HCT116 (cell line): ENCODE measurements around the gene NASP. TPM values are rescaled to one million over a fixed set of nuclear protein-coding genes. Genes with fewer than 3 reads are reported as not detected.

Experiments used
- ATAC-seq: fragments of 200-7000 bp; cut with Tn5 transposase; 2 replicates; pipeline ENCODE4 v1.9.1; 2020; ENCODE audit warnings: mild to moderate bottlenecking, moderate library complexity
- BruUV-seq: library from RNA; stranded (reverse); fragments of 400-500 nt; replicated peaks from 2 replicates; lab custom pipeline; 2021; lab: Mats Ljungman, UMichigan
- CTCF ChIA-PET: fragments of 300-600 bp; sonication (Branson Sonifier 250); formaldehyde crosslinking; loops from one replicate; lab custom pipeline; 2021; ENCODE audit warnings: antibody characterized with exemption; lab: Charles Lee
- POLR2A ChIA-PET: fragments of 300-600, 350-600 bp; sonication (Branson Sonifier 250); formaldehyde crosslinking; loops from one replicate; lab custom pipeline; 2021; ENCODE audit warnings: antibody characterized with exemption; lab: Charles Lee
- RAD21 ChIA-PET, 2 experiments: fragments of 300-600 bp; sonication (Branson Sonifier 250); formaldehyde crosslinking; loops; one replicate each; lab custom pipeline; 2023; ENCODE audit warnings: low total read pairs in 2 of 2; ENCODE audit not compliant: uncharacterized antibody in 2 of 2, unreplicated experiment in 2 of 2, low non-redundant PET in 1 of 2; lab: Charles Lee
- DNase-seq: peaks from one replicate; pipeline ENCODE4 v3.0.0-alpha.2; 2010; ENCODE audit warnings: low read depth, low spot score
- H2AFZ ChIP-seq: fragments of 200-600 bp; shearing (Covaris generic), sonication (generic); 2 replicates; pipeline ENCODE4 v1.6.1; 2017; ENCODE audit warnings: low read depth, mixed run types, mixed read lengths, antibody characterized with exemption, low read length; ENCODE audit not compliant: poor library complexity, severe bottlenecking
- H3K27ac ChIP-seq: 2 replicates; pipeline ENCODE4 v1.5.1; 2012; ENCODE audit warnings: low read depth, low read length
- H3K27me3 ChIP-seq: fragments of 200-600 bp; sonication (generic); 2 replicates; pipeline ENCODE4 v1.6.1; 2016; ENCODE audit warnings: mixed run types, low read length, mixed read lengths; ENCODE audit not compliant: insufficient read depth
- H3K36me3 ChIP-seq, 2 experiments: fragments of 200-500 bp in 1 of 2; fragments of 200-600 bp in 1 of 2; sonication (Bioruptor generic) in 1 of 2; sonication (generic) in 1 of 2; 2 replicates each; pipeline versions ENCODE4 v1.5.1 to v1.6.1; 2014 to 2016; ENCODE audit warnings: low read length in 2 of 2, inconsistent platforms in 1 of 2, mixed read lengths in 1 of 2, mixed run types in 1 of 2; ENCODE audit not compliant: insufficient read depth in 2 of 2, control insufficient read depth in 1 of 2
- H3K4me1 ChIP-seq, 2 experiments: fragments of 200-600 bp in 1 of 2; sonication (generic) in 1 of 2; 2 replicates each; pipeline versions ENCODE4 v1.5.1 to v1.6.1; 2012 to 2017; ENCODE audit warnings: low read length in 2 of 2, inconsistent platforms in 1 of 2, mild to moderate bottlenecking in 1 of 2, mixed read lengths in 1 of 2, mixed run types in 1 of 2, moderate library complexity in 1 of 2; ENCODE audit not compliant: insufficient read depth in 2 of 2, control insufficient read depth in 1 of 2
- H3K4me2 ChIP-seq: fragments of 200-600 bp; sonication (generic); 2 replicates; pipeline ENCODE4 v1.6.1; 2017; ENCODE audit warnings: mixed run types, low read length, mixed read lengths
- H3K4me3 ChIP-seq, 2 experiments: fragments of 200-600 bp in 1 of 2; sonication (generic) in 1 of 2; replicated peaks in 1 of 2; 2 replicates each; pipeline ENCODE4 v1.5.1; 2011 to 2016; ENCODE audit warnings: low read length in 2 of 2, control low read depth in 1 of 2, low read depth in 1 of 2, mild to moderate bottlenecking in 1 of 2, mixed read lengths in 1 of 2, mixed run types in 1 of 2
- H3K79me2 ChIP-seq: fragments of 200-600 bp; sonication (generic); 2 replicates; pipeline ENCODE4 v1.6.1; 2017; ENCODE audit warnings: mild to moderate bottlenecking, mixed run types, low read length, moderate library complexity, mixed read lengths; ENCODE audit not compliant: insufficient read depth
- H3K9ac ChIP-seq: fragments of 200-600 bp; sonication (generic); 2 replicates; pipeline ENCODE4 v1.6.1; 2016; ENCODE audit warnings: low read length, mixed read lengths
- H3K9me2 ChIP-seq: fragments of 200-600 bp; sonication (generic), shearing (Covaris generic); 2 replicates; pipeline ENCODE4 v1.6.1; 2017; ENCODE audit warnings: mixed run types, mild to moderate bottlenecking, moderate library complexity; ENCODE audit not compliant: insufficient read depth
- H3K9me3 ChIP-seq, 2 experiments: fragments of 200-500 bp in 1 of 2; fragments of 200-600 bp in 1 of 2; sonication (Bioruptor generic) in 1 of 2; sonication (generic) in 1 of 2; 2 replicates each; pipeline ENCODE4 v1.6.1; 2014 to 2017; ENCODE audit warnings: low read length in 2 of 2, mixed read lengths in 2 of 2, inconsistent platforms in 1 of 2, low read depth in 1 of 2, mild to moderate bottlenecking in 1 of 2, mixed run types in 1 of 2, moderate library complexity in 1 of 2; ENCODE audit not compliant: control insufficient read depth in 1 of 2, insufficient read depth in 1 of 2
- H4K20me1 ChIP-seq: fragments of 200-600 bp; sonication (generic), shearing (Covaris generic); 2 replicates; pipeline ENCODE4 v1.6.1; 2017; ENCODE audit warnings: mixed run types, mild to moderate bottlenecking, moderate library complexity; ENCODE audit not compliant: insufficient read depth
- CBX3 ChIP-seq: IDR thresholded peaks from 2 replicates; pipeline ENCODE4 v1.6.1; 2012; ENCODE audit warnings: low read depth
- CEBPB ChIP-seq: IDR thresholded peaks from 2 replicates; pipeline ENCODE4 v1.6.1; 2012; ENCODE audit warnings: low read depth
- EGR1 ChIP-seq: IDR thresholded peaks from 2 replicates; pipeline ENCODE4 v1.6.1; 2012; ENCODE audit warnings: low read depth
- EZH2phosphoT487 ChIP-seq: fragments of 200-600 bp; IDR thresholded peaks from 2 replicates; pipeline ENCODE4 v1.6.1; 2018; ENCODE audit warnings: antibody characterized with exemption, borderline replicate concordance
- FOSL1 ChIP-seq: IDR thresholded peaks from 2 replicates; pipeline ENCODE4 v1.6.1; 2012; ENCODE audit warnings: low read depth
- JUND ChIP-seq: IDR thresholded peaks from 2 replicates; pipeline ENCODE4 v1.6.1; 2012
- POLR2A ChIP-seq: IDR thresholded peaks from 2 replicates; pipeline ENCODE4 v1.7.0; 2011; ENCODE audit warnings: borderline replicate concordance; ENCODE audit not compliant: insufficient read depth, insufficient read length; ENCODE audit errors: extremely low read depth
- POLR2AphosphoS5 ChIP-seq: IDR thresholded peaks from 2 replicates; pipeline ENCODE4 v1.6.1; 2011; ENCODE audit warnings: mild to moderate bottlenecking, low read depth, low read length, moderate library complexity
- RAD21 ChIP-seq: IDR thresholded peaks from 2 replicates; pipeline ENCODE4 v1.6.1; 2012; ENCODE audit warnings: low read depth, mild to moderate bottlenecking
- SIN3A ChIP-seq: IDR thresholded peaks from 2 replicates; pipeline ENCODE4 v1.6.1; 2012; ENCODE audit warnings: low read depth
- SP1 ChIP-seq: IDR thresholded peaks from 2 replicates; pipeline ENCODE4 v1.6.1; 2012; ENCODE audit warnings: low read depth
- SRF ChIP-seq: IDR thresholded peaks from 2 replicates; pipeline ENCODE4 v1.6.1; 2012; ENCODE audit warnings: low read depth
- TCF7L2 ChIP-seq: IDR thresholded peaks from 2 replicates; pipeline ENCODE4 v1.7.0; 2011; ENCODE audit warnings: borderline replicate concordance, inconsistent platforms; ENCODE audit not compliant: insufficient read depth, insufficient read length; ENCODE audit errors: extremely low read depth
- YY1 ChIP-seq: IDR thresholded peaks from 2 replicates; pipeline ENCODE4 v1.6.1; 2011; ENCODE audit warnings: low read length, low read depth, moderate library complexity, mild to moderate bottlenecking; ENCODE audit not compliant: insufficient replicate concordance; ENCODE audit errors: extremely low read depth
- ZFX ChIP-seq: fragments of 450-650 bp; IDR thresholded peaks from 2 replicates; pipeline ENCODE4 v1.6.1; 2017
- ZNF274 ChIP-seq: fragments of 200-500 bp; sonication (Bioruptor generic); IDR thresholded peaks from 2 replicates; pipeline ENCODE4 v1.6.1; 2014; ENCODE audit warnings: mild to moderate bottlenecking, low read depth, low read length, inconsistent platforms
- intact Hi-C: fragments of 100-400 bp; cut with micrococcal nuclease; formaldehyde crosslinking; loops from 2 replicates; pipeline ENCODE4 v1.10.0; 2022
- total RNA-seq: library from RNA; stranded (reverse); gene quantifications from one replicate; pipeline ENCODE4 v1.2.1, GENCODE V29; 2021; ENCODE audit not compliant: unreplicated experiment
- TF ChIP-seq, protein P1 (sequence below), 3 experiments: fragments of 200-600 bp in 1 of 3; sonication (generic) in 1 of 3; IDR thresholded peaks in 2 of 3; conservative IDR thresholded peaks in 1 of 3; 2 replicates each; pipeline ENCODE4 v1.5.1; 2012 to 2017; ENCODE audit warnings: low read depth in 2 of 3, low read length in 2 of 3, antibody characterized with exemption in 1 of 3, borderline replicate concordance in 1 of 3, control low read depth in 1 of 3, mild to moderate bottlenecking in 1 of 3, mixed read lengths in 1 of 3, mixed run types in 1 of 3, moderate library complexity in 1 of 3; ENCODE audit not compliant: insufficient read depth in 1 of 3
- TF ChIP-seq, protein P2 (sequence below): IDR thresholded peaks from 2 replicates; pipeline ENCODE4 v1.6.1; 2012
- TF ChIP-seq, protein P3 (sequence below): IDR thresholded peaks from 2 replicates; pipeline ENCODE4 v1.6.1; 2012
- TF ChIP-seq, protein P4 (sequence below): IDR thresholded peaks from 2 replicates; pipeline ENCODE4 v1.6.1; 2011; ENCODE audit warnings: mild to moderate bottlenecking, low read length, moderate library complexity; ENCODE audit not compliant: insufficient replicate concordance; ENCODE audit errors: extremely low read depth

Gene NASP
- total RNA-seq, 1 experiment from 2014 or later, result 185 TPM

DNA sequence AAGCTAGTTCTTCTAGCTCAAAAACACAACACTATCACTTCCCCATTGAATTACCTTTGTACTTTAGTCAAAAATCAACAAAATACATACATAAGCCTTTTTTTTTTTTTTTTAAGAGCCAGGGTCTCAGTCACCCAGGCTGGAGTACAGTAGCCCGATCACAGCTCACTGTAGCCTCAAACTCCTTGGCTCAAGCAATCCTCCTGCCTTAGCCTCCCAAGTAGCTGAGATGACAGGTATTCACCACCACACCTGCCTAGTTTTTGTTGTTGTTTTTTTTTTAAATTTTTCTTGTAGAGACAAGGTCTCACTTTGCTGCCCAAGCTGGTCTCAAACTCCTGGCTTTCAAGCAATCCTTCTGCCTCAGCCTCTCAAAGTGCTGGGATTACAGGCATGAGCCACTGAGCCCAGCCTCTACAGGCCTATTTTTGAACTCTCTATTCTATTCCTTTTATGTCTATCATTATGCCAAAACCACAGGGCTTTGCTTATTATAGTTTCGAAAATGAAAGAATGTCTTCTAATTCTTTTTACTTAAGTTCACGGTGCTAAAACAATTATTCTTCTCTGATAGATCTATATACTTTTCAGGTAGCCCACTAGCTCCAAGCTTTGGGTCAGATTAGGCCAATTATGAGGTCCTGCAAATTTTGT lies 72.9 kb downstream of the NASP start:
- H3K27ac ChIP-seq, result no peak overlapping the region
- H3K36me3 ChIP-seq, result peaks cover 50 to 68% of the 10 kb centered on the region in 2 experiments
- DNase-seq, result no peak
- no peak overlapping the region for H2AFZ ChIP-seq
- H3K4me3 ChIP-seq, result no peak overlapping the region
- peaks cover 44% of the 10 kb centered on the region for H3K79me2 ChIP-seq
- H3K9me3 ChIP-seq, result no peaks in the 10 kb centered on the region
- TF ChIP-seq SIN3A, result no peak
- TF ChIP-seq CBX3, result no peak
- TF ChIP-seq, protein P1, sequence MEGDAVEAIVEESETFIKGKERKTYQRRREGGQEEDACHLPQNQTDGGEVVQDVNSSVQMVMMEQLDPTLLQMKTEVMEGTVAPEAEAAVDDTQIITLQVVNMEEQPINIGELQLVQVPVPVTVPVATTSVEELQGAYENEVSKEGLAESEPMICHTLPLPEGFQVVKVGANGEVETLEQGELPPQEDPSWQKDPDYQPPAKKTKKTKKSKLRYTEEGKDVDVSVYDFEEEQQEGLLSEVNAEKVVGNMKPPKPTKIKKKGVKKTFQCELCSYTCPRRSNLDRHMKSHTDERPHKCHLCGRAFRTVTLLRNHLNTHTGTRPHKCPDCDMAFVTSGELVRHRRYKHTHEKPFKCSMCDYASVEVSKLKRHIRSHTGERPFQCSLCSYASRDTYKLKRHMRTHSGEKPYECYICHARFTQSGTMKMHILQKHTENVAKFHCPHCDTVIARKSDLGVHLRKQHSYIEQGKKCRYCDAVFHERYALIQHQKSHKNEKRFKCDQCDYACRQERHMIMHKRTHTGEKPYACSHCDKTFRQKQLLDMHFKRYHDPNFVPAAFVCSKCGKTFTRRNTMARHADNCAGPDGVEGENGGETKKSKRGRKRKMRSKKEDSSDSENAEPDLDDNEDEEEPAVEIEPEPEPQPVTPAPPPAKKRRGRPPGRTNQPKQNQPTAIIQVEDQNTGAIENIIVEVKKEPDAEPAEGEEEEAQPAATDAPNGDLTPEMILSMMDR (IDR thresholded peaks at IDR 0.05 in 2 of 3, conservative IDR thresholded peaks at IDR 0.05 in 1 of 3; ENCODE audit: borderline replicate concordance in 1 of 3, insufficient read depth in 1 of 3, low read depth in 2 of 3, low read length in 2 of 3), result no peak
- TF ChIP-seq SP1, result no peak
- TF ChIP-seq RAD21, result no peak
- no peak for TF ChIP-seq CEBPB
- TF ChIP-seq, protein P2, sequence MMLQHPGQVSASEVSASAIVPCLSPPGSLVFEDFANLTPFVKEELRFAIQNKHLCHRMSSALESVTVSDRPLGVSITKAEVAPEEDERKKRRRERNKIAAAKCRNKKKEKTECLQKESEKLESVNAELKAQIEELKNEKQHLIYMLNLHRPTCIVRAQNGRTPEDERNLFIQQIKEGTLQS, result no peak
- no peak for TF ChIP-seq POLR2AphosphoS5
- TF ChIP-seq EGR1, result no peak
- no peak for TF ChIP-seq SRF
- no peak for TF ChIP-seq YY1
- no peak for TF ChIP-seq TCF7L2
- no peak for TF ChIP-seq JUND
- TF ChIP-seq EZH2phosphoT487, result no peak
- TF ChIP-seq, protein P3, sequence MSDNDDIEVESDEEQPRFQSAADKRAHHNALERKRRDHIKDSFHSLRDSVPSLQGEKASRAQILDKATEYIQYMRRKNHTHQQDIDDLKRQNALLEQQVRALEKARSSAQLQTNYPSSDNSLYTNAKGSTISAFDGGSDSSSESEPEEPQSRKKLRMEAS, result no peak
- TF ChIP-seq FOSL1, result no peak
- TF ChIP-seq ZFX, result no peak
- no peak for TF ChIP-seq ZNF274
- no peak for TF ChIP-seq POLR2A
- TF ChIP-seq, protein P4, sequence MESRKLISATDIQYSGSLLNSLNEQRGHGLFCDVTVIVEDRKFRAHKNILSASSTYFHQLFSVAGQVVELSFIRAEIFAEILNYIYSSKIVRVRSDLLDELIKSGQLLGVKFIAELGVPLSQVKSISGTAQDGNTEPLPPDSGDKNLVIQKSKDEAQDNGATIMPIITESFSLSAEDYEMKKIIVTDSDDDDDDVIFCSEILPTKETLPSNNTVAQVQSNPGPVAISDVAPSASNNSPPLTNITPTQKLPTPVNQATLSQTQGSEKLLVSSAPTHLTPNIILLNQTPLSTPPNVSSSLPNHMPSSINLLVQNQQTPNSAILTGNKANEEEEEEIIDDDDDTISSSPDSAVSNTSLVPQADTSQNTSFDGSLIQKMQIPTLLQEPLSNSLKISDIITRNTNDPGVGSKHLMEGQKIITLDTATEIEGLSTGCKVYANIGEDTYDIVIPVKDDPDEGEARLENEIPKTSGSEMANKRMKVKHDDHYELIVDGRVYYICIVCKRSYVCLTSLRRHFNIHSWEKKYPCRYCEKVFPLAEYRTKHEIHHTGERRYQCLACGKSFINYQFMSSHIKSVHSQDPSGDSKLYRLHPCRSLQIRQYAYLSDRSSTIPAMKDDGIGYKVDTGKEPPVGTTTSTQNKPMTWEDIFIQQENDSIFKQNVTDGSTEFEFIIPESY, result no peak
- no TSS peak for BruUV-seq
- no peak overlapping the region for H3K4me2 ChIP-seq
- 0 out of 2 replicates have a peak, but pooled peaks cover 3% of the 10 kb centered on the region for H4K20me1 ChIP-seq
- H3K27me3 ChIP-seq, result no peaks in the 10 kb centered on the region
- H3K4me1 ChIP-seq, result no peaks in the 10 kb centered on the region
- ChIA-PET CTCF (no interaction called here), RAD21 (no interaction called here), POLR2A (no interaction called here)
- no peaks in the 10 kb centered on the region for H3K9me2 ChIP-seq
- no peak overlapping the region for H3K9ac ChIP-seq
- ATAC-seq, result no peak
- intact Hi-C loops, result no loop called here
